H9 (cell line): Measurements from ENCODE around the gene LPCAT3. TPM values are rescaled to one million over a fixed set of nuclear protein-coding genes. Genes with fewer than 3 reads are reported as not detected.

Experiments
- DNase-seq: peaks from one replicate; pipeline ENCODE4 v3.0.0-alpha.2; 2017
- H2AFZ ChIP-seq: one replicate; pipeline ENCODE4 v1.6.1; 2013; ENCODE audit warnings: mild to moderate bottlenecking, low read length, control low read depth, moderate library complexity
- H2AK5ac ChIP-seq: 2 replicates; pipeline ENCODE4 v1.6.1; 2013; ENCODE audit warnings: low read length, control low read depth, mixed read lengths; ENCODE audit not compliant: insufficient read length
- H2BK120ac ChIP-seq: one replicate; pipeline ENCODE4 v1.6.1; 2013; ENCODE audit warnings: low read depth, mild to moderate bottlenecking, low read length, control low read depth, inconsistent platforms; ENCODE audit not compliant: poor library complexity, severe bottlenecking
- H2BK12ac ChIP-seq: 2 replicates; pipeline ENCODE4 v1.6.1; 2013; ENCODE audit warnings: low read length, control low read depth, mixed read lengths, low read depth; ENCODE audit not compliant: insufficient read length
- H2BK15ac ChIP-seq: 2 replicates; pipeline ENCODE4 v1.6.1; 2013; ENCODE audit warnings: low read depth, low read length, control low read depth
- H2BK20ac ChIP-seq: one replicate; pipeline ENCODE4 v1.6.1; 2013; ENCODE audit warnings: low read depth, mild to moderate bottlenecking, low read length, control low read depth, inconsistent platforms; ENCODE audit not compliant: poor library complexity, severe bottlenecking
- H2BK5ac ChIP-seq: 2 replicates; pipeline ENCODE4 v1.6.1; 2013; ENCODE audit warnings: low read length, control low read depth, mixed read lengths; ENCODE audit not compliant: insufficient read length
- H3K14ac ChIP-seq: 2 replicates; pipeline ENCODE4 v1.6.1; 2013; ENCODE audit warnings: low read length, control low read depth; ENCODE audit not compliant: insufficient read depth
- H3K18ac ChIP-seq: 2 replicates; pipeline ENCODE4 v1.6.1; 2013; ENCODE audit warnings: low read depth, mild to moderate bottlenecking, mixed read lengths, low read length, control low read depth; ENCODE audit not compliant: insufficient read length
- H3K23ac ChIP-seq: 2 replicates; pipeline ENCODE4 v1.6.1; 2013; ENCODE audit warnings: low read length, control low read depth, mixed read lengths, low read depth; ENCODE audit not compliant: insufficient read length
- H3K23me2 ChIP-seq: 2 replicates; pipeline ENCODE4 v1.6.1; 2013; ENCODE audit warnings: low read depth, mild to moderate bottlenecking, mixed read lengths, low read length, control low read depth; ENCODE audit not compliant: insufficient read length, poor library complexity, severe bottlenecking
- H3K27ac ChIP-seq: 2 replicates; pipeline ENCODE4 v1.5.1; 2013; ENCODE audit warnings: low read length, control low read depth, mixed read lengths, low read depth; ENCODE audit not compliant: insufficient read length
- H3K27me3 ChIP-seq: 2 replicates; pipeline ENCODE4 v1.6.1; 2013; ENCODE audit warnings: low read length, control low read depth, inconsistent platforms; ENCODE audit not compliant: insufficient read depth
- H3K4ac ChIP-seq: 2 replicates; pipeline ENCODE4 v1.6.1; 2013; ENCODE audit warnings: low read depth, mild to moderate bottlenecking, control low read depth, inconsistent platforms, low read length, moderate library complexity
- H3K4me1 ChIP-seq: 2 replicates; pipeline ENCODE4 v1.6.1; 2013; ENCODE audit warnings: low read length, control low read depth, inconsistent platforms; ENCODE audit not compliant: insufficient read depth
- H3K4me2 ChIP-seq: 2 replicates; pipeline ENCODE4 v1.6.1; 2013; ENCODE audit warnings: low read length, control low read depth, mixed read lengths; ENCODE audit not compliant: insufficient read length, insufficient read depth
- H3K56ac ChIP-seq: 2 replicates; pipeline ENCODE4 v1.6.1; 2013; ENCODE audit warnings: low read depth, mild to moderate bottlenecking, mixed read lengths, low read length, control low read depth; ENCODE audit not compliant: insufficient read length
- H3K79me1 ChIP-seq: 2 replicates; pipeline ENCODE4 v1.6.1; 2013; ENCODE audit warnings: low read depth, mild to moderate bottlenecking, moderate library complexity, low read length, control low read depth, inconsistent platforms; ENCODE audit not compliant: insufficient read depth, poor library complexity, severe bottlenecking
- H3K79me2 ChIP-seq: 2 replicates; pipeline ENCODE4 v1.6.1; 2013; ENCODE audit warnings: low read length, control low read depth, inconsistent platforms; ENCODE audit not compliant: insufficient read depth
- H3K9ac ChIP-seq: 2 replicates; pipeline ENCODE4 v1.6.1; 2013; ENCODE audit warnings: low read length, control low read depth, mixed read lengths; ENCODE audit not compliant: insufficient read length; ENCODE audit errors: extremely low read depth
- H3K9me3 ChIP-seq: one replicate; pipeline ENCODE4 v1.6.1; 2013; ENCODE audit warnings: low read depth, low read length, inconsistent platforms; ENCODE audit not compliant: control insufficient read depth
- H3T11ph ChIP-seq: one replicate; pipeline ENCODE4 v1.6.1; 2013; ENCODE audit warnings: mild to moderate bottlenecking, low read length, control low read depth, inconsistent platforms
- H4K20me1 ChIP-seq: one replicate; pipeline ENCODE4 v1.6.1; 2013; ENCODE audit not compliant: control insufficient read depth, insufficient read length, insufficient read depth
- H4K5ac ChIP-seq: 2 replicates; pipeline ENCODE4 v1.6.1; 2013; ENCODE audit warnings: low read depth, mild to moderate bottlenecking, mixed read lengths, low read length, control low read depth; ENCODE audit not compliant: insufficient read length
- H4K8ac ChIP-seq: replicated peaks from 2 replicates; pipeline ENCODE4 v1.6.1; 2013; ENCODE audit warnings: low read length, control low read depth, mixed read lengths, low read depth; ENCODE audit not compliant: insufficient read length
- H4K91ac ChIP-seq: 2 replicates; pipeline ENCODE4 v1.6.1; 2013; ENCODE audit warnings: low read depth, mild to moderate bottlenecking, moderate library complexity, mixed read lengths, low read length, control low read depth; ENCODE audit not compliant: insufficient read length
- H3K27ac Mint-ChIP-seq, 3 experiments: 2 replicates in 2 of 3; 3 replicates in 1 of 3; pipeline ENCODE4 v1.8.0; 2020 to 2021; ENCODE audit warnings: mixed read lengths in 3 of 3, mild to moderate bottlenecking in 1 of 3, moderate library complexity in 1 of 3
- H3K27me3 Mint-ChIP-seq: 2 replicates; pipeline ENCODE4 v1.8.0; 2021; ENCODE audit warnings: low read depth, mild to moderate bottlenecking, moderate library complexity, mixed read lengths
- H3K36me3 Mint-ChIP-seq, 3 experiments: 2 replicates in 2 of 3; 3 replicates in 1 of 3; pipeline ENCODE4 v1.8.0; 2020 to 2021; ENCODE audit warnings: low read depth in 3 of 3, mixed read lengths in 3 of 3; ENCODE audit not compliant: insufficient read depth in 1 of 3
- H3K4me1 Mint-ChIP-seq, 2 experiments: 2 replicates each; pipeline ENCODE4 v1.8.0; 2020; ENCODE audit warnings: mixed read lengths in 2 of 2
- H3K4me3 Mint-ChIP-seq, 2 experiments: 2 replicates in 1 of 2; 3 replicates in 1 of 2; pipeline ENCODE4 v1.8.0; 2020 to 2021; ENCODE audit warnings: mild to moderate bottlenecking in 2 of 2, mixed read lengths in 2 of 2, moderate library complexity in 1 of 2
- H3K9me3 Mint-ChIP-seq, 2 experiments: 2 replicates in 1 of 2; 3 replicates in 1 of 2; pipeline ENCODE4 v1.8.0; 2020; ENCODE audit warnings: mild to moderate bottlenecking in 2 of 2, mixed read lengths in 2 of 2, moderate library complexity in 1 of 2
- CTCF ChIP-seq: fragments of 200-600 bp; sonication (generic); conservative IDR thresholded peaks from 3 replicates; pipeline ENCODE4 v1.8.0; 2021; ENCODE audit warnings: antibody characterized with exemption, mild to moderate bottlenecking
- WGBS: extraction: QIAGEN DNeasy Blood & Tissue Kit; methylation state at CpG from one replicate; pipeline ENCODE4 v1.1.7; 2013; ENCODE audit warnings: missing lambda C conversion rate, low lambda C conversion rate, mixed read lengths; ENCODE audit not compliant: insufficient read length; ENCODE audit errors: extremely low coverage; 5-methylcytosine and 5-hydroxymethylcytosine counted together
- total RNA-seq: library from RNA; stranded (reverse); gene quantifications from 2 replicates; pipeline ENCODE4 v1.2.1, GENCODE V29; 2021

Gene LPCAT3
- total RNA-seq, 1 experiment from 2014 or later = 47.7 TPM

- no peak overlapping the region for H2BK12ac ChIP-seq
- peaks cover 3 to 10% of the 10 kb centered on the region in 2 experiments for H3K4me1 Mint-ChIP-seq
- DNase-seq = no peak
- no peaks in the 10 kb centered on the region; the same call in 1 of the 2 replicates for H3K27me3 Mint-ChIP-seq
- no peaks in the 10 kb centered on the region for H3K9me3 ChIP-seq
- H3K4me1 ChIP-seq = no peaks in the 10 kb centered on the region; the same call in 1 of the 2 replicates
- no peaks in the 10 kb centered on the region for H4K20me1 ChIP-seq
- no peak overlapping the region for H3K27ac Mint-ChIP-seq
- H2AK5ac ChIP-seq = no peak overlapping the region
- H4K5ac ChIP-seq = no peak overlapping the region
- no peak overlapping the region for H3K4me3 Mint-ChIP-seq
- H3K27ac ChIP-seq = no peak overlapping the region
- H4K8ac ChIP-seq = no peak overlapping the region
- no peak overlapping the region for H3K9ac ChIP-seq
- H3K23me2 ChIP-seq = no peaks in the 10 kb centered on the region
- TF ChIP-seq CTCF = no peak
- no CpG with 5 or more reads among the region's 4 CpGs for WGBS
- no peak overlapping the region for H2BK20ac ChIP-seq
- no peak overlapping the region for H3K23ac ChIP-seq
- no peak overlapping the region for H4K91ac ChIP-seq
- no peak overlapping the region for H2BK5ac ChIP-seq
- no peak overlapping the region for H2AFZ ChIP-seq
- H3K79me2 ChIP-seq = no peaks in the 10 kb centered on the region
- H3K36me3 Mint-ChIP-seq = peaks cover 22 to 70% (median 67%) of the 10 kb centered on the region in 3 experiments; a peak in 6 of 7 replicates
- H3K14ac ChIP-seq = no peak overlapping the region
- H2BK120ac ChIP-seq = no peak overlapping the region
- H3T11ph ChIP-seq = no peak overlapping the region
- no peak overlapping the region for H3K4me2 ChIP-seq
- no peak overlapping the region for H3K18ac ChIP-seq
- H2BK15ac ChIP-seq = no peak overlapping the region
- H3K56ac ChIP-seq = no peak overlapping the region
- H3K9me3 Mint-ChIP-seq = no peaks in the 10 kb centered on the region
- H3K27me3 ChIP-seq = no peaks in the 10 kb centered on the region
- H3K4ac ChIP-seq = no peak overlapping the region
- no peaks in the 10 kb centered on the region for H3K79me1 ChIP-seq
These were observed 38.2 kb downstream of the LPCAT3 start for GRCh38 chr12:6980075-6980474.
